Testis (tissue), 2 donors: ENCODE data around the gene MACROD2.

Experiments
- POLR2A ChIP-seq: fragments of 450-650 bp; IDR thresholded peaks from one replicate; pipeline ENCODE4 v1.6.1; 2017; ENCODE audit warnings: antibody characterized with exemption, mild to moderate bottlenecking, moderate library complexity
- TF ChIP-seq, protein P1 (sequence below), 3 experiments: fragments of 450-650 bp in 2 of 3; fragments of 200-600 bp in 1 of 3; sonication (generic) in 1 of 3; IDR thresholded peaks; one replicate each; pipeline ENCODE4 v1.5.1; 2016 to 2019; ENCODE audit warnings: antibody characterized with exemption in 3 of 3, mild to moderate bottlenecking in 2 of 3, moderate library complexity in 1 of 3

- TF ChIP-seq, protein P1, sequence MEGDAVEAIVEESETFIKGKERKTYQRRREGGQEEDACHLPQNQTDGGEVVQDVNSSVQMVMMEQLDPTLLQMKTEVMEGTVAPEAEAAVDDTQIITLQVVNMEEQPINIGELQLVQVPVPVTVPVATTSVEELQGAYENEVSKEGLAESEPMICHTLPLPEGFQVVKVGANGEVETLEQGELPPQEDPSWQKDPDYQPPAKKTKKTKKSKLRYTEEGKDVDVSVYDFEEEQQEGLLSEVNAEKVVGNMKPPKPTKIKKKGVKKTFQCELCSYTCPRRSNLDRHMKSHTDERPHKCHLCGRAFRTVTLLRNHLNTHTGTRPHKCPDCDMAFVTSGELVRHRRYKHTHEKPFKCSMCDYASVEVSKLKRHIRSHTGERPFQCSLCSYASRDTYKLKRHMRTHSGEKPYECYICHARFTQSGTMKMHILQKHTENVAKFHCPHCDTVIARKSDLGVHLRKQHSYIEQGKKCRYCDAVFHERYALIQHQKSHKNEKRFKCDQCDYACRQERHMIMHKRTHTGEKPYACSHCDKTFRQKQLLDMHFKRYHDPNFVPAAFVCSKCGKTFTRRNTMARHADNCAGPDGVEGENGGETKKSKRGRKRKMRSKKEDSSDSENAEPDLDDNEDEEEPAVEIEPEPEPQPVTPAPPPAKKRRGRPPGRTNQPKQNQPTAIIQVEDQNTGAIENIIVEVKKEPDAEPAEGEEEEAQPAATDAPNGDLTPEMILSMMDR (IDR thresholded peaks at IDR 0.05), result no peak
- no peak for TF ChIP-seq POLR2A
Observed at GRCh38 chr20:14790771-14791620, 795.7 kb downstream of the MACROD2 start.
